ENCODE results near the gene DGKH.

GRCh38 chr13:42055500-42056085 lies 7.1 kb downstream of the DGKH start:
- no peak for TF ChIP-seq CTCF (IDR thresholded peaks at IDR 0.05)
- TF ChIP-seq POLR2A (IDR thresholded peaks at IDR 0.05): no peak

Measured in body of pancreas (tissue), 4 donors.